Panc1 (cell line): ENCODE data around the gene TEX14. TPM values are rescaled to one million over a fixed set of nuclear protein-coding genes. Genes with fewer than 3 reads are reported as not detected.
"Not testable (repeated sequence)": the region's sequence is repeated elsewhere in the genome, so short reads cannot be mapped to it uniquely, and the experiment has no call there.

Experiments
- ATAC-seq: fragments of 200-7000 bp; cut with Tn5 transposase; 2 replicates; pipeline ENCODE4 v1.9.1; 2020; ENCODE audit warnings: mild to moderate bottlenecking, moderate library complexity
- BruUV-seq: library from RNA; stranded (reverse); fragments of 400-500 nt; replicated peaks from 2 replicates; lab custom pipeline; 2021; lab: Mats Ljungman, UMichigan
- CTCF ChIA-PET: fragments of 300-600 bp; sonication (Branson Sonifier 250); formaldehyde crosslinking; loops from one replicate; lab custom pipeline; 2022; ENCODE audit warnings: antibody characterized with exemption; lab: Charles Lee
- POLR2A ChIA-PET: fragments of 300-600 bp; sonication (Branson Sonifier 250); formaldehyde crosslinking; loops from one replicate; lab custom pipeline; 2022; ENCODE audit warnings: antibody characterized with exemption; lab: Charles Lee
- DNase-seq: peaks from one replicate; pipeline ENCODE4 v3.0.0-alpha.2; 2010; ENCODE audit warnings: low read depth, low spot score
- H3K27ac ChIP-seq: 2 replicates; pipeline ENCODE4 v1.5.1; 2011; ENCODE audit warnings: mild to moderate bottlenecking, low read length, inconsistent platforms
- H3K27me3 ChIP-seq: fragments of 200-500 bp; sonication (Bioruptor generic); 2 replicates; pipeline ENCODE4 v1.6.0; 2014; ENCODE audit warnings: low read length, inconsistent platforms; ENCODE audit not compliant: control insufficient read depth, insufficient read depth
- H3K36me3 ChIP-seq: fragments of 200-500 bp; sonication (Bioruptor generic); 2 replicates; pipeline ENCODE4 v1.5.1; 2014; ENCODE audit warnings: inconsistent platforms, mild to moderate bottlenecking, low read length, moderate library complexity; ENCODE audit not compliant: control insufficient read depth, insufficient read depth
- H3K4me1 ChIP-seq: 2 replicates; pipeline ENCODE4 v1.5.1; 2011; ENCODE audit warnings: inconsistent platforms, mild to moderate bottlenecking, low read length, moderate library complexity; ENCODE audit not compliant: control insufficient read depth, insufficient read depth
- H3K4me3 ChIP-seq, 2 experiments: 2 replicates each; pipeline ENCODE4 v1.5.1; 2011 to 2012; ENCODE audit warnings: low read depth in 2 of 2, low read length in 2 of 2, mild to moderate bottlenecking in 2 of 2, inconsistent platforms in 1 of 2, moderate library complexity in 1 of 2
- H3K9me3 ChIP-seq: fragments of 200-500 bp; sonication (Bioruptor generic); 2 replicates; pipeline ENCODE4 v1.5.1; 2014; ENCODE audit warnings: low read depth, mild to moderate bottlenecking, inconsistent platforms, low read length, moderate library complexity; ENCODE audit not compliant: control insufficient read depth, insufficient read depth
- POLR2AphosphoS5 ChIP-seq: IDR thresholded peaks from 2 replicates; pipeline ENCODE4 v1.6.1; 2012; ENCODE audit warnings: mild to moderate bottlenecking, low read depth, low read length, moderate library complexity
- REST ChIP-seq, 2 experiments: IDR thresholded peaks; 2 replicates each; pipeline ENCODE4 v1.6.1; 2011 to 2012; ENCODE audit warnings: low read depth in 2 of 2, control low read depth in 1 of 2, low read length in 1 of 2, mild to moderate bottlenecking in 1 of 2, moderate library complexity in 1 of 2; ENCODE audit not compliant: insufficient read depth in 1 of 2
- SIN3A ChIP-seq: IDR thresholded peaks from 2 replicates; pipeline ENCODE4 v1.6.1; 2012; ENCODE audit warnings: low read depth, mild to moderate bottlenecking, low read length, moderate library complexity, borderline replicate concordance; ENCODE audit not compliant: insufficient read depth
- TCF7L2 ChIP-seq: IDR thresholded peaks from 2 replicates; pipeline ENCODE4 v1.6.1; 2011; ENCODE audit warnings: mild to moderate bottlenecking, low read depth, low read length, inconsistent platforms
- in situ Hi-C: cut with HindIII; loops from 2 replicates; pipeline ENCODE4 v1.10.0; 2016; ENCODE audit warnings: low sequenced_read_pairs, low pct_unique_long_range_greater_than_20kb
- intact Hi-C: fragments of 100-400 bp; cut with micrococcal nuclease; formaldehyde crosslinking; loops from one replicate; pipeline ENCODE4 v1.10.0; 2022; ENCODE audit not compliant: unreplicated experiment
- total RNA-seq: library from RNA; stranded (reverse); gene quantifications from one replicate; pipeline ENCODE4 v1.2.1, GENCODE V29; 2021; ENCODE audit not compliant: unreplicated experiment
- TF ChIP-seq, protein P1 (sequence below): fragments of 450-650 bp; IDR thresholded peaks from 2 replicates; pipeline ENCODE4 v1.5.1; 2017; ENCODE audit warnings: mild to moderate bottlenecking

The TEX14 gene
- total RNA-seq, 1 experiment from 2014 or later, result not detected

- POLR2A ChIA-PET, result no interaction called here
- ATAC-seq (no peak), DNase-seq (no peak)
- in situ Hi-C loops (no loop called here), intact Hi-C loops (no loop called here)
- BruUV-seq, result no TSS peak
- H3K27ac ChIP-seq, result no peak overlapping the region
- H3K36me3 ChIP-seq, result no peaks in the 10 kb centered on the region
- TF ChIP-seq REST (IDR thresholded peaks at IDR 0.05; ENCODE audit: insufficient read depth in 1 of 2, low read depth in 2 of 2, low read length in 1 of 2), result no peak
- no peak for TF ChIP-seq SIN3A
- TF ChIP-seq, protein P1, sequence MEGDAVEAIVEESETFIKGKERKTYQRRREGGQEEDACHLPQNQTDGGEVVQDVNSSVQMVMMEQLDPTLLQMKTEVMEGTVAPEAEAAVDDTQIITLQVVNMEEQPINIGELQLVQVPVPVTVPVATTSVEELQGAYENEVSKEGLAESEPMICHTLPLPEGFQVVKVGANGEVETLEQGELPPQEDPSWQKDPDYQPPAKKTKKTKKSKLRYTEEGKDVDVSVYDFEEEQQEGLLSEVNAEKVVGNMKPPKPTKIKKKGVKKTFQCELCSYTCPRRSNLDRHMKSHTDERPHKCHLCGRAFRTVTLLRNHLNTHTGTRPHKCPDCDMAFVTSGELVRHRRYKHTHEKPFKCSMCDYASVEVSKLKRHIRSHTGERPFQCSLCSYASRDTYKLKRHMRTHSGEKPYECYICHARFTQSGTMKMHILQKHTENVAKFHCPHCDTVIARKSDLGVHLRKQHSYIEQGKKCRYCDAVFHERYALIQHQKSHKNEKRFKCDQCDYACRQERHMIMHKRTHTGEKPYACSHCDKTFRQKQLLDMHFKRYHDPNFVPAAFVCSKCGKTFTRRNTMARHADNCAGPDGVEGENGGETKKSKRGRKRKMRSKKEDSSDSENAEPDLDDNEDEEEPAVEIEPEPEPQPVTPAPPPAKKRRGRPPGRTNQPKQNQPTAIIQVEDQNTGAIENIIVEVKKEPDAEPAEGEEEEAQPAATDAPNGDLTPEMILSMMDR, result no peak
- TF ChIP-seq TCF7L2, result no peak
- no peak for TF ChIP-seq POLR2AphosphoS5
- no peaks in the 10 kb centered on the region for H3K4me1 ChIP-seq
- no peaks in the 10 kb centered on the region for H3K9me3 ChIP-seq
- no peak overlapping the region for H3K4me3 ChIP-seq
- H3K27me3 ChIP-seq, result no peaks in the 10 kb centered on the region; the same call in 1 of the 2 replicates
- CTCF ChIA-PET, result no interaction called here
These were observed 108.4 kb downstream of the TEX14 start for GRCh38 chr17:58583486-58583885.

- BruUV-seq, H3K4me1 ChIP-seq, H3K4me3 ChIP-seq, CTCF ChIA-PET, in situ Hi-C loops, ATAC-seq, DNase-seq, H3K27me3 ChIP-seq, H3K36me3 ChIP-seq, H3K9me3 ChIP-seq, H3K27ac ChIP-seq, intact Hi-C loops, POLR2A ChIA-PET: not testable (repeated sequence)
These were observed 109.1 kb downstream of the TEX14 start for GRCh38 chr17:58582718-58583117.

- TF ChIP-seq POLR2AphosphoS5, result no peak
- no peak for TF ChIP-seq TCF7L2
- TF ChIP-seq, protein P1, result no peak
- TF ChIP-seq SIN3A, result no peak
- no peak for TF ChIP-seq REST (IDR thresholded peaks at IDR 0.05; ENCODE audit: insufficient read depth in 1 of 2, low read depth in 2 of 2, low read length in 1 of 2)
- Histone ChIP-seq H3K4me1 (no peaks in the 10 kb centered on the region), H3K27me3 (no peaks in the 10 kb centered on the region), H3K36me3 (no peaks in the 10 kb centered on the region), H3K4me3 (no peak overlapping the region), H3K9me3 (no peaks in the 10 kb centered on the region), H3K27ac (no peak overlapping the region)
- in situ Hi-C loops, result no loop called here
- CTCF ChIA-PET, result no interaction called here
- intact Hi-C loops, result no loop called here
- BruUV-seq, result no TSS peak
- no peak for ATAC-seq
- DNase-seq, result no peak
- POLR2A ChIA-PET, result no interaction called here
These were observed 111.2 kb downstream of the TEX14 start for GRCh38 chr17:58580671-58581070.
